H9 (cell line): Measurements from ENCODE around the gene CARMIL3. TPM values are rescaled to one million over a fixed set of nuclear protein-coding genes. Genes with fewer than 3 reads are reported as not detected.

Source experiments
- DNase-seq: peaks from one replicate; pipeline ENCODE4 v3.0.0-alpha.2; 2017
- H2AFZ ChIP-seq: one replicate; pipeline ENCODE4 v1.6.1; 2013; ENCODE audit warnings: mild to moderate bottlenecking, low read length, control low read depth, moderate library complexity
- H2AK5ac ChIP-seq: 2 replicates; pipeline ENCODE4 v1.6.1; 2013; ENCODE audit warnings: low read length, control low read depth, mixed read lengths; ENCODE audit not compliant: insufficient read length
- H2BK120ac ChIP-seq: one replicate; pipeline ENCODE4 v1.6.1; 2013; ENCODE audit warnings: low read depth, mild to moderate bottlenecking, low read length, control low read depth, inconsistent platforms; ENCODE audit not compliant: poor library complexity, severe bottlenecking
- H2BK12ac ChIP-seq: 2 replicates; pipeline ENCODE4 v1.6.1; 2013; ENCODE audit warnings: low read length, control low read depth, mixed read lengths, low read depth; ENCODE audit not compliant: insufficient read length
- H2BK15ac ChIP-seq: 2 replicates; pipeline ENCODE4 v1.6.1; 2013; ENCODE audit warnings: low read depth, low read length, control low read depth
- H2BK20ac ChIP-seq: one replicate; pipeline ENCODE4 v1.6.1; 2013; ENCODE audit warnings: low read depth, mild to moderate bottlenecking, low read length, control low read depth, inconsistent platforms; ENCODE audit not compliant: poor library complexity, severe bottlenecking
- H2BK5ac ChIP-seq: 2 replicates; pipeline ENCODE4 v1.6.1; 2013; ENCODE audit warnings: low read length, control low read depth, mixed read lengths; ENCODE audit not compliant: insufficient read length
- H3K14ac ChIP-seq: 2 replicates; pipeline ENCODE4 v1.6.1; 2013; ENCODE audit warnings: low read length, control low read depth; ENCODE audit not compliant: insufficient read depth
- H3K18ac ChIP-seq: 2 replicates; pipeline ENCODE4 v1.6.1; 2013; ENCODE audit warnings: low read depth, mild to moderate bottlenecking, mixed read lengths, low read length, control low read depth; ENCODE audit not compliant: insufficient read length
- H3K23ac ChIP-seq: 2 replicates; pipeline ENCODE4 v1.6.1; 2013; ENCODE audit warnings: low read length, control low read depth, mixed read lengths, low read depth; ENCODE audit not compliant: insufficient read length
- H3K23me2 ChIP-seq: 2 replicates; pipeline ENCODE4 v1.6.1; 2013; ENCODE audit warnings: low read depth, mild to moderate bottlenecking, mixed read lengths, low read length, control low read depth; ENCODE audit not compliant: insufficient read length, poor library complexity, severe bottlenecking
- H3K27ac ChIP-seq: 2 replicates; pipeline ENCODE4 v1.5.1; 2013; ENCODE audit warnings: low read length, control low read depth, mixed read lengths, low read depth; ENCODE audit not compliant: insufficient read length
- H3K27me3 ChIP-seq: 2 replicates; pipeline ENCODE4 v1.6.1; 2013; ENCODE audit warnings: low read length, control low read depth, inconsistent platforms; ENCODE audit not compliant: insufficient read depth
- H3K4ac ChIP-seq: 2 replicates; pipeline ENCODE4 v1.6.1; 2013; ENCODE audit warnings: low read depth, mild to moderate bottlenecking, control low read depth, inconsistent platforms, low read length, moderate library complexity
- H3K4me1 ChIP-seq: 2 replicates; pipeline ENCODE4 v1.6.1; 2013; ENCODE audit warnings: low read length, control low read depth, inconsistent platforms; ENCODE audit not compliant: insufficient read depth
- H3K4me2 ChIP-seq: 2 replicates; pipeline ENCODE4 v1.6.1; 2013; ENCODE audit warnings: low read length, control low read depth, mixed read lengths; ENCODE audit not compliant: insufficient read length, insufficient read depth
- H3K56ac ChIP-seq: 2 replicates; pipeline ENCODE4 v1.6.1; 2013; ENCODE audit warnings: low read depth, mild to moderate bottlenecking, mixed read lengths, low read length, control low read depth; ENCODE audit not compliant: insufficient read length
- H3K79me1 ChIP-seq: 2 replicates; pipeline ENCODE4 v1.6.1; 2013; ENCODE audit warnings: low read depth, mild to moderate bottlenecking, moderate library complexity, low read length, control low read depth, inconsistent platforms; ENCODE audit not compliant: insufficient read depth, poor library complexity, severe bottlenecking
- H3K79me2 ChIP-seq: 2 replicates; pipeline ENCODE4 v1.6.1; 2013; ENCODE audit warnings: low read length, control low read depth, inconsistent platforms; ENCODE audit not compliant: insufficient read depth
- H3K9ac ChIP-seq: 2 replicates; pipeline ENCODE4 v1.6.1; 2013; ENCODE audit warnings: low read length, control low read depth, mixed read lengths; ENCODE audit not compliant: insufficient read length; ENCODE audit errors: extremely low read depth
- H3K9me3 ChIP-seq: one replicate; pipeline ENCODE4 v1.6.1; 2013; ENCODE audit warnings: low read depth, low read length, inconsistent platforms; ENCODE audit not compliant: control insufficient read depth
- H3T11ph ChIP-seq: one replicate; pipeline ENCODE4 v1.6.1; 2013; ENCODE audit warnings: mild to moderate bottlenecking, low read length, control low read depth, inconsistent platforms
- H4K20me1 ChIP-seq: one replicate; pipeline ENCODE4 v1.6.1; 2013; ENCODE audit not compliant: control insufficient read depth, insufficient read length, insufficient read depth
- H4K5ac ChIP-seq: 2 replicates; pipeline ENCODE4 v1.6.1; 2013; ENCODE audit warnings: low read depth, mild to moderate bottlenecking, mixed read lengths, low read length, control low read depth; ENCODE audit not compliant: insufficient read length
- H4K8ac ChIP-seq: replicated peaks from 2 replicates; pipeline ENCODE4 v1.6.1; 2013; ENCODE audit warnings: low read length, control low read depth, mixed read lengths, low read depth; ENCODE audit not compliant: insufficient read length
- H4K91ac ChIP-seq: 2 replicates; pipeline ENCODE4 v1.6.1; 2013; ENCODE audit warnings: low read depth, mild to moderate bottlenecking, moderate library complexity, mixed read lengths, low read length, control low read depth; ENCODE audit not compliant: insufficient read length
- H3K27ac Mint-ChIP-seq, 3 experiments: 2 replicates in 2 of 3; 3 replicates in 1 of 3; pipeline ENCODE4 v1.8.0; 2020 to 2021; ENCODE audit warnings: mixed read lengths in 3 of 3, mild to moderate bottlenecking in 1 of 3, moderate library complexity in 1 of 3
- H3K27me3 Mint-ChIP-seq: 2 replicates; pipeline ENCODE4 v1.8.0; 2021; ENCODE audit warnings: low read depth, mild to moderate bottlenecking, moderate library complexity, mixed read lengths
- H3K36me3 Mint-ChIP-seq, 3 experiments: 2 replicates in 2 of 3; 3 replicates in 1 of 3; pipeline ENCODE4 v1.8.0; 2020 to 2021; ENCODE audit warnings: low read depth in 3 of 3, mixed read lengths in 3 of 3; ENCODE audit not compliant: insufficient read depth in 1 of 3
- H3K4me1 Mint-ChIP-seq, 2 experiments: 2 replicates each; pipeline ENCODE4 v1.8.0; 2020; ENCODE audit warnings: mixed read lengths in 2 of 2
- H3K4me3 Mint-ChIP-seq, 2 experiments: 2 replicates in 1 of 2; 3 replicates in 1 of 2; pipeline ENCODE4 v1.8.0; 2020 to 2021; ENCODE audit warnings: mild to moderate bottlenecking in 2 of 2, mixed read lengths in 2 of 2, moderate library complexity in 1 of 2
- H3K9me3 Mint-ChIP-seq, 2 experiments: 2 replicates in 1 of 2; 3 replicates in 1 of 2; pipeline ENCODE4 v1.8.0; 2020; ENCODE audit warnings: mild to moderate bottlenecking in 2 of 2, mixed read lengths in 2 of 2, moderate library complexity in 1 of 2
- WGBS: extraction: QIAGEN DNeasy Blood & Tissue Kit; methylation state at CpG from one replicate; pipeline ENCODE4 v1.1.7; 2013; ENCODE audit warnings: missing lambda C conversion rate, low lambda C conversion rate, mixed read lengths; ENCODE audit not compliant: insufficient read length; ENCODE audit errors: extremely low coverage; 5-methylcytosine and 5-hydroxymethylcytosine counted together
- total RNA-seq: library from RNA; stranded (reverse); gene quantifications from 2 replicates; pipeline ENCODE4 v1.2.1, GENCODE V29; 2021
- TF ChIP-seq, protein P1 (sequence below): fragments of 200-600 bp; sonication (generic); conservative IDR thresholded peaks from 3 replicates; pipeline ENCODE4 v1.8.0; 2021; ENCODE audit warnings: antibody characterized with exemption, mild to moderate bottlenecking

Gene CARMIL3
- total RNA-seq, 1 experiment from 2014 or later, result 5.8 TPM

DNA sequence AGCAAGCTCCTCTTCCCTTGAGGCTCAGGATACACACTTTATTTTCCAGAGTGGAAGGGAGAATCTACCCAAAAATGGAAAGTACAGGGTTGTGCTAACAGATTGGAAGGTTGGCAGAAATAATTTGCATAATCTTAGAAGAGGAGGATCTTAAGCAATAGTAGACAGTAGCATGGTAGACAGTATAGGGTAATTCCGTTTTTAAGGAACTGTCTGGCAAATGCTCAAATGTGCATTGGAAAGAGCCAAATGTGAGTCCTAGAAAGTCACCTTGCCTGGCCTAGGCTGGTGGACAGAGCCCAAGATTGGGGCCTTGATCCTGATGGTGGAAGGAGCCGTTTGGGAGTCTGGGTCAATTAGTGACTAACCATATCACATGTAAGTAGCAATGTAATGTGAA, 13.1 kb upstream of the CARMIL3 start:
- no peaks in the 10 kb centered on the region for H3K36me3 Mint-ChIP-seq
- Histone ChIP-seq H3K79me2 (no peaks in the 10 kb centered on the region), H3K9me3 (no peaks in the 10 kb centered on the region), H3K23ac (no peak overlapping the region), H3K4ac (no peak overlapping the region), H3T11ph (no peak overlapping the region), H3K18ac (no peak overlapping the region), H3K23me2 (peaks cover 5% of the 10 kb centered on the region), H2BK12ac (no peak overlapping the region), H4K8ac (no peak overlapping the region), H2AK5ac (no peak overlapping the region), H3K4me2 (no peak overlapping the region), H3K56ac (no peak overlapping the region), H2BK20ac (no peak overlapping the region), H2BK120ac (no peak overlapping the region), H2AFZ (no peak overlapping the region), H4K20me1 (no peaks in the 10 kb centered on the region), H3K27ac (no peak overlapping the region), H3K9ac (no peak overlapping the region), H3K14ac (no peak overlapping the region), H3K4me1 (no peaks in the 10 kb centered on the region), H3K79me1 (no peaks in the 10 kb centered on the region), H4K91ac (no peak overlapping the region), H2BK5ac (no peak overlapping the region), H4K5ac (no peak overlapping the region), H2BK15ac (no peak overlapping the region), H3K27me3 (no peaks in the 10 kb centered on the region)
- H3K27me3 Mint-ChIP-seq, result peaks cover 15% of the 10 kb centered on the region
- no peak for DNase-seq
- peaks cover 13 to 19% of the 10 kb centered on the region in 2 experiments for H3K4me1 Mint-ChIP-seq
- TF ChIP-seq, protein P1, sequence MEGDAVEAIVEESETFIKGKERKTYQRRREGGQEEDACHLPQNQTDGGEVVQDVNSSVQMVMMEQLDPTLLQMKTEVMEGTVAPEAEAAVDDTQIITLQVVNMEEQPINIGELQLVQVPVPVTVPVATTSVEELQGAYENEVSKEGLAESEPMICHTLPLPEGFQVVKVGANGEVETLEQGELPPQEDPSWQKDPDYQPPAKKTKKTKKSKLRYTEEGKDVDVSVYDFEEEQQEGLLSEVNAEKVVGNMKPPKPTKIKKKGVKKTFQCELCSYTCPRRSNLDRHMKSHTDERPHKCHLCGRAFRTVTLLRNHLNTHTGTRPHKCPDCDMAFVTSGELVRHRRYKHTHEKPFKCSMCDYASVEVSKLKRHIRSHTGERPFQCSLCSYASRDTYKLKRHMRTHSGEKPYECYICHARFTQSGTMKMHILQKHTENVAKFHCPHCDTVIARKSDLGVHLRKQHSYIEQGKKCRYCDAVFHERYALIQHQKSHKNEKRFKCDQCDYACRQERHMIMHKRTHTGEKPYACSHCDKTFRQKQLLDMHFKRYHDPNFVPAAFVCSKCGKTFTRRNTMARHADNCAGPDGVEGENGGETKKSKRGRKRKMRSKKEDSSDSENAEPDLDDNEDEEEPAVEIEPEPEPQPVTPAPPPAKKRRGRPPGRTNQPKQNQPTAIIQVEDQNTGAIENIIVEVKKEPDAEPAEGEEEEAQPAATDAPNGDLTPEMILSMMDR, result no peak
- H3K27ac Mint-ChIP-seq, result no peak overlapping the region
- H3K4me3 Mint-ChIP-seq, result no peak overlapping the region
- WGBS, result no CpG with 5 or more reads among the region's 2 CpGs
- H3K9me3 Mint-ChIP-seq, result peaks cover 0 to 5% of the 10 kb centered on the region in 2 experiments; a peak in 3 of 5 replicates
